ENCODE data around the gene KAZN.
"Not testable (repeated sequence)": the region's sequence is repeated elsewhere in the genome, so short reads cannot be mapped to it uniquely, and the experiment has no call there.

Gene KAZN

GRCh38 chr1:14598498-14599182 lies at the start of gene KAZN:
KAZN (plus strand) TSS chr1:14598685.
- DNase-seq, result no peak

GRCh38 chr1:14549897-14550620 lies 48.4 kb upstream of the KAZN start:
- no peak for DNase-seq

- no peak for DNase-seq
Measured at GRCh38 chr1:14551386-14551785, 47.1 kb upstream of the KAZN start.

GRCh38 chr1:14552246-14552965 lies 46.1 kb upstream of the KAZN start:
- no peak for DNase-seq

GRCh38 chr1:14553711-14554110 lies 44.8 kb upstream of the KAZN start:
- no peak for DNase-seq

- no peak for DNase-seq
Measured at GRCh38 chr1:14555091-14555490, 43.4 kb upstream of the KAZN start.

GRCh38 chr1:14561014-14561693 lies 37.3 kb upstream of the KAZN start:
- DNase-seq, result no peak

GRCh38 chr1:14565090-14565489 lies 33.4 kb upstream of the KAZN start:
- DNase-seq, result no peak

- no peak for DNase-seq
Measured at GRCh38 chr1:14567056-14567455, 31.4 kb upstream of the KAZN start.

- no peak for DNase-seq
Measured at GRCh38 chr1:14567903-14568302, 30.6 kb upstream of the KAZN start.

GRCh38 chr1:14568716-14569355 lies 29.6 kb upstream of the KAZN start:
- DNase-seq, result no peak

GRCh38 chr1:14570514-14570913 lies 28.0 kb upstream of the KAZN start:
- DNase-seq, result no peak

GRCh38 chr1:14571810-14572767 lies 26.4 kb upstream of the KAZN start:
- DNase-seq, result no peak

GRCh38 chr1:14572861-14573260 lies 25.6 kb upstream of the KAZN start:
- DNase-seq, result no peak

GRCh38 chr1:14576155-14576554 lies 22.3 kb upstream of the KAZN start:
- DNase-seq, result no peak

GRCh38 chr1:14577261-14577660 lies 21.2 kb upstream of the KAZN start:
- DNase-seq, result no peak

- no peak for DNase-seq
Measured at GRCh38 chr1:14578156-14578555, 20.3 kb upstream of the KAZN start.

GRCh38 chr1:14580295-14580694 lies 18.2 kb upstream of the KAZN start:
- DNase-seq, result not testable (repeated sequence)

GRCh38 chr1:14580986-14581385 lies 17.5 kb upstream of the KAZN start:
- DNase-seq, result no peak

- DNase-seq, result no peak
Measured at GRCh38 chr1:14583788-14584187, 14.7 kb upstream of the KAZN start.

GRCh38 chr1:14585728-14586127 lies 12.8 kb upstream of the KAZN start:
- DNase-seq, result no peak
